IMR-90 (cell line): ENCODE measurements around the gene RGR. TPM values are rescaled to one million over a fixed set of nuclear protein-coding genes. Genes with fewer than 3 reads are reported as not detected.

Experiments
- ATAC-seq: fragments of 200-7000 bp; cut with Tn5 transposase; 2 replicates; pipeline ENCODE4 v1.9.1; 2020; ENCODE audit warnings: low read depth, mild to moderate bottlenecking, moderate library complexity
- BruUV-seq: library from RNA; stranded (reverse); fragments of 400-500 nt; replicated peaks from 2 replicates; lab custom pipeline; 2021; lab: Mats Ljungman, UMichigan
- CTCF ChIA-PET: fragments of 300-600 bp; formaldehyde crosslinking; extraction: SDS; loops from one replicate; lab custom pipeline; 2021; ENCODE audit warnings: antibody characterized with exemption; lab: Yijun Ruan, JAX
- POLR2A ChIA-PET: fragments of 300-600 bp; sonication (Branson Sonifier 250); formaldehyde crosslinking; loops from one replicate; lab custom pipeline; 2022; ENCODE audit warnings: antibody characterized with exemption; ENCODE audit not compliant: unreplicated experiment; lab: Charles Lee
- DNase-seq: peaks from one replicate; pipeline ENCODE4 v3.0.0; 2013
- H2AFZ ChIP-seq: replicated peaks from 2 replicates; pipeline ENCODE3; 2013; ENCODE audit warnings: low read length, mild to moderate bottlenecking; ENCODE audit not compliant: poor library complexity
- H2AK5ac ChIP-seq: 2 replicates; pipeline ENCODE4 v1.6.1; 2013; ENCODE audit warnings: low read depth, low read length, inconsistent platforms
- H2AK9ac ChIP-seq: replicated peaks from 2 replicates; pipeline ENCODE3; 2013; ENCODE audit warnings: mild to moderate bottlenecking, low read depth, low read length, moderate library complexity; ENCODE audit not compliant: poor library complexity
- H2BK120ac ChIP-seq: 2 replicates; pipeline ENCODE4 v1.6.1; 2013; ENCODE audit warnings: low read depth, low read length, inconsistent platforms
- H2BK15ac ChIP-seq: 3 replicates; pipeline ENCODE4 v1.6.1; 2013; ENCODE audit warnings: low read depth, low read length, inconsistent platforms
- H2BK20ac ChIP-seq: 2 replicates; pipeline ENCODE4 v1.6.1; 2013; ENCODE audit warnings: low read depth, mild to moderate bottlenecking, inconsistent platforms, low read length, moderate library complexity
- H2BK5ac ChIP-seq: 2 replicates; pipeline ENCODE4 v1.6.1; 2013; ENCODE audit warnings: mild to moderate bottlenecking, low read depth, low read length, inconsistent platforms; ENCODE audit not compliant: poor library complexity, severe bottlenecking
- H3K14ac ChIP-seq: replicated peaks from 2 replicates; pipeline ENCODE4 v1.6.1; 2013; ENCODE audit warnings: low read depth, low read length, inconsistent platforms
- H3K18ac ChIP-seq: 2 replicates; pipeline ENCODE4 v1.6.1; 2013; ENCODE audit warnings: low read depth, low read length, control low read depth
- H3K23ac ChIP-seq: 2 replicates; pipeline ENCODE4 v1.6.1; 2013; ENCODE audit warnings: low read depth, low read length, inconsistent platforms
- H3K27ac ChIP-seq: 2 replicates; pipeline ENCODE4 v1.5.1; 2013; ENCODE audit warnings: mild to moderate bottlenecking, control low read depth, low read length; ENCODE audit not compliant: insufficient read depth
- H3K27me3 ChIP-seq: 2 replicates; pipeline ENCODE4 v1.6.1; 2013; ENCODE audit warnings: low read length; ENCODE audit not compliant: control insufficient read depth, insufficient read depth
- H3K36me3 ChIP-seq: 2 replicates; pipeline ENCODE4 v1.6.1; 2013; ENCODE audit warnings: low read length, mixed read lengths; ENCODE audit not compliant: control insufficient read depth, insufficient read depth
- H3K4ac ChIP-seq: 2 replicates; pipeline ENCODE4 v1.6.1; 2013; ENCODE audit warnings: low read depth, low read length, inconsistent platforms
- H3K4me1 ChIP-seq: 2 replicates; pipeline ENCODE4 v1.6.1; 2013; ENCODE audit warnings: low read length, mixed read lengths; ENCODE audit not compliant: control insufficient read depth, insufficient read depth
- H3K4me2 ChIP-seq: 2 replicates; pipeline ENCODE4 v1.6.1; 2013; ENCODE audit warnings: low read depth, mild to moderate bottlenecking, control low read depth, low read length, moderate library complexity
- H3K4me3 ChIP-seq: 2 replicates; pipeline ENCODE4 v1.5.1; 2013; ENCODE audit warnings: low read depth, mild to moderate bottlenecking, control low read depth, low read length, moderate library complexity; ENCODE audit not compliant: insufficient read depth
- H3K56ac ChIP-seq: 2 replicates; pipeline ENCODE4 v1.6.1; 2013; ENCODE audit warnings: low read length, inconsistent platforms; ENCODE audit not compliant: insufficient read depth; ENCODE audit errors: extremely low read depth
- H3K79me1 ChIP-seq, 2 experiments: 2 replicates each; pipeline ENCODE4 v1.6.1; 2013; ENCODE audit warnings: low read length in 2 of 2, inconsistent platforms in 1 of 2, low read depth in 1 of 2
- H3K9ac ChIP-seq: 2 replicates; pipeline ENCODE4 v1.6.1; 2013; ENCODE audit warnings: low read depth, low read length, control low read depth
- H3K9me1 ChIP-seq: 2 replicates; pipeline ENCODE4 v1.6.1; 2013; ENCODE audit warnings: low read length, inconsistent platforms; ENCODE audit not compliant: insufficient read depth
- H3K9me3 ChIP-seq: 2 replicates; pipeline ENCODE4 v1.6.1; 2013; ENCODE audit warnings: low read length; ENCODE audit not compliant: control insufficient read depth, insufficient read depth
- H4K20me1 ChIP-seq: 2 replicates; pipeline ENCODE4 v1.6.1; 2013; ENCODE audit warnings: low read length, inconsistent platforms; ENCODE audit not compliant: insufficient read depth
- H4K5ac ChIP-seq: 2 replicates; pipeline ENCODE4 v1.6.1; 2013; ENCODE audit warnings: mild to moderate bottlenecking, low read depth, low read length, control low read depth
- H4K8ac ChIP-seq, 2 experiments: 2 replicates each; pipeline ENCODE4 v1.6.1; 2013; ENCODE audit warnings: low read depth in 2 of 2, low read length in 2 of 2, control low read depth in 1 of 2, inconsistent platforms in 1 of 2
- H4K91ac ChIP-seq: 2 replicates; pipeline ENCODE4 v1.6.1; 2013; ENCODE audit warnings: low read depth, low read length, inconsistent platforms; ENCODE audit not compliant: insufficient read depth
- CEBPB ChIP-seq: IDR thresholded peaks from 2 replicates; pipeline ENCODE4 v1.6.1; 2012; ENCODE audit warnings: low read depth, low read length, improper control_type of control experiment
- CHD1 ChIP-seq: IDR thresholded peaks from 2 replicates; pipeline ENCODE4 v1.6.1; 2012; ENCODE audit warnings: low read depth, low read length, improper control_type of control experiment
- MAFK ChIP-seq: IDR thresholded peaks from 2 replicates; pipeline ENCODE4 v1.6.1; 2012; ENCODE audit warnings: low read depth, low read length, improper control_type of control experiment
- MXI1 ChIP-seq: IDR thresholded peaks from 2 replicates; pipeline ENCODE4 v1.6.1; 2012; ENCODE audit warnings: low read depth, mild to moderate bottlenecking, low read length, moderate library complexity, borderline replicate concordance
- NFE2L2 ChIP-seq: fragments of 150-350 bp; IDR thresholded peaks from 2 replicates; pipeline ENCODE4 v1.6.1; 2016; ENCODE audit warnings: low read depth, mild to moderate bottlenecking, low read length
- RAD21 ChIP-seq: IDR thresholded peaks from 2 replicates; pipeline ENCODE4 v1.6.1; 2012; ENCODE audit warnings: low read length, improper control_type of control experiment
- RCOR1 ChIP-seq: IDR thresholded peaks from 2 replicates; pipeline ENCODE4 v1.6.1; 2012; ENCODE audit warnings: mild to moderate bottlenecking, low read length, improper control_type of control experiment; ENCODE audit not compliant: insufficient replicate concordance
- RFX5 ChIP-seq: IDR thresholded peaks from 2 replicates; pipeline ENCODE4 v1.8.0; 2012; ENCODE audit warnings: low read depth, mild to moderate bottlenecking, low read length, moderate library complexity
- whole genome bisulfite sequencing, 2 experiments: methylation state at CpG; one replicate each; pipeline versions ENCODE4 v1.1.5 to v1.1.7; 2013; ENCODE audit warnings: missing lambda C conversion rate in 2 of 2; ENCODE audit not compliant: insufficient read length in 1 of 2; ENCODE audit errors: extremely low coverage in 2 of 2; 5-methylcytosine and 5-hydroxymethylcytosine counted together
- dilution Hi-C: fragments of 300-500 bp; cut with HindIII; formaldehyde crosslinking; loops from one replicate; pipeline ENCODE4 v1.14.3; 2018; ENCODE audit warnings: low sequenced_read_pairs; ENCODE audit not compliant: unreplicated experiment
- in situ Hi-C: fragments of 300-500 bp; cut with MboI; formaldehyde crosslinking; loops from 3 replicates; pipeline ENCODE4 v1.14.3; 2019; ENCODE audit warnings: low sequenced_read_pairs, inconsistent platforms, mixed read lengths
- intact Hi-C: fragments of 100-400 bp; cut with micrococcal nuclease; formaldehyde crosslinking; loops from 2 replicates; pipeline ENCODE4 v1.10.0; 2022
- polyA plus RNA-seq, 3 experiments: library from polyadenylated mRNA; depleted of rRNA; stranded (reverse); fragments of >200 nt; gene quantifications; 2 replicates each; pipeline ENCODE4 v1.2.3, GENCODE V29; 2012; ENCODE audit warnings: low replicate concordance in 1 of 3
- total RNA-seq: library from RNA; depleted of rRNA; stranded (reverse); fragments of >200 nt; gene quantifications from 2 replicates; pipeline ENCODE4 v1.2.3, GENCODE V29; 2012
- TF ChIP-seq, protein P1 (sequence below): fragments of 150-350 bp; IDR thresholded peaks from 2 replicates; pipeline ENCODE4 v1.6.1; 2016; ENCODE audit warnings: low read depth, mild to moderate bottlenecking, low read length, moderate library complexity, borderline replicate concordance

Gene RGR
- total and polyA plus RNA-seq, 2 of the 4 experiments (the other 2 are of a cell fraction), result not detected

DNA sequence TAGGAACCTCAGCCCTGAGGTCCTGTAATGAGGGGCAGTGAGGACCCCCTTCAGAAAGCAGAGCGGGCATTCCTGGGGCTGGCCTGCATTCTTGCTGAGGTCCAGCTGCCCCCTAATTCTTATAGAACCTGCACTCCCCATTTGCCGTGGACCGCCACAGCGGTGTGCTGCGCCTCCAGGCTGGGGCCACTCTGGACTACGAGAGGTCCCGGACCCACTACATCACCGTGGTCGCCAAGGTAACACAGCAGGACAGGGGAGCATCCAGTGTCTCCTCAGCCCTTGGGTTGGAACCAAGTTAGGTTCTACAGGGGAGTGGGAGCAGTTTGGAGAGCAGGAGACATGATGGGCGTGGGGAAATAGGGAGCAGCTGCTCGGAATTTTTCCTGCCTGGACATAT, 43.2 kb upstream of the RGR start:
- no peak overlapping the region for H4K91ac ChIP-seq
- H3K4ac ChIP-seq, result no peak overlapping the region
- 69% methylated on average over 8 of the region's 11 CpGs; no CpG with 5 or more reads in 1 of the 2 experiments for WGBS, 2 experiments
- H4K5ac ChIP-seq, result no peak overlapping the region
- no peak overlapping the region for H3K56ac ChIP-seq
- no peak overlapping the region for H3K9ac ChIP-seq
- in situ Hi-C loops (no loop called here), intact Hi-C loops (no loop called here), dilution Hi-C loops (no loop called here)
- ATAC-seq, result no peak
- H2AFZ ChIP-seq, result no peak overlapping the region
- no peaks in the 10 kb centered on the region for H3K9me3 ChIP-seq
- BruUV-seq, result no TSS peak
- no peak overlapping the region for H2AK5ac ChIP-seq
- no peak overlapping the region for H3K14ac ChIP-seq
- H3K9me1 ChIP-seq, result no peaks in the 10 kb centered on the region
- H4K20me1 ChIP-seq, result no peaks in the 10 kb centered on the region
- H4K8ac ChIP-seq, result no peak overlapping the region
- TF ChIP-seq, protein P1, sequence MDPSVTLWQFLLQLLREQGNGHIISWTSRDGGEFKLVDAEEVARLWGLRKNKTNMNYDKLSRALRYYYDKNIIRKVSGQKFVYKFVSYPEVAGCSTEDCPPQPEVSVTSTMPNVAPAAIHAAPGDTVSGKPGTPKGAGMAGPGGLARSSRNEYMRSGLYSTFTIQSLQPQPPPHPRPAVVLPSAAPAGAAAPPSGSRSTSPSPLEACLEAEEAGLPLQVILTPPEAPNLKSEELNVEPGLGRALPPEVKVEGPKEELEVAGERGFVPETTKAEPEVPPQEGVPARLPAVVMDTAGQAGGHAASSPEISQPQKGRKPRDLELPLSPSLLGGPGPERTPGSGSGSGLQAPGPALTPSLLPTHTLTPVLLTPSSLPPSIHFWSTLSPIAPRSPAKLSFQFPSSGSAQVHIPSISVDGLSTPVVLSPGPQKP, result no peak
- TF ChIP-seq NFE2L2 (no peak), RCOR1 (no peak), RFX5 (no peak), CEBPB (no peak), MAFK (no peak), CHD1 (no peak), MXI1 (no peak), RAD21 (no peak)
- H2BK5ac ChIP-seq, result no peak overlapping the region
- no peak overlapping the region for H3K18ac ChIP-seq
- no peak overlapping the region for H2BK120ac ChIP-seq
- no peak overlapping the region for H3K23ac ChIP-seq
- H3K79me1 ChIP-seq, result no peaks in the 10 kb centered on the region
- CTCF ChIA-PET, result no interaction called here
- no peak overlapping the region for H3K4me2 ChIP-seq
- H3K4me3 ChIP-seq, result no peak overlapping the region
- no peak for DNase-seq
- POLR2A ChIA-PET, result no interaction called here
- no peaks in the 10 kb centered on the region for H3K36me3 ChIP-seq
- H2BK15ac ChIP-seq, result no peak overlapping the region
- no peaks in the 10 kb centered on the region for H3K4me1 ChIP-seq
- no peak overlapping the region for H2AK9ac ChIP-seq
- H3K27me3 ChIP-seq, result peaks cover 10% of the 10 kb centered on the region
- no peak overlapping the region for H3K27ac ChIP-seq
- H2BK20ac ChIP-seq, result no peak overlapping the region
